GM06990 (cell line): ENCODE data around the gene CD34.

Experiments used
- DNase-seq: peaks from one replicate; pipeline ENCODE4 v3.0.0-alpha.2; 2011; ENCODE audit not compliant: insufficient read length; ENCODE audit errors: extremely low read depth
- H3K27me3 ChIP-seq: replicated peaks from 2 replicates; pipeline ENCODE4 v1.6.0; 2011; ENCODE audit warnings: low read length; ENCODE audit not compliant: control insufficient read depth, insufficient read depth
- H3K36me3 ChIP-seq: 2 replicates; pipeline ENCODE4 v1.5.1; 2011; ENCODE audit warnings: low read length; ENCODE audit not compliant: control insufficient read depth, insufficient read depth
- H3K4me3 ChIP-seq: replicated peaks from 2 replicates; pipeline ENCODE4 v1.5.1; 2011; ENCODE audit warnings: low read depth, mild to moderate bottlenecking, control low read depth, low read length
- TF ChIP-seq, protein P1 (sequence below): IDR thresholded peaks from 2 replicates; pipeline ENCODE4 v1.5.1; 2011; ENCODE audit warnings: low read length, control low read depth, mild to moderate bottlenecking, inconsistent platforms; ENCODE audit not compliant: insufficient read depth, poor library complexity, severe bottlenecking

The CD34 gene

DNA sequence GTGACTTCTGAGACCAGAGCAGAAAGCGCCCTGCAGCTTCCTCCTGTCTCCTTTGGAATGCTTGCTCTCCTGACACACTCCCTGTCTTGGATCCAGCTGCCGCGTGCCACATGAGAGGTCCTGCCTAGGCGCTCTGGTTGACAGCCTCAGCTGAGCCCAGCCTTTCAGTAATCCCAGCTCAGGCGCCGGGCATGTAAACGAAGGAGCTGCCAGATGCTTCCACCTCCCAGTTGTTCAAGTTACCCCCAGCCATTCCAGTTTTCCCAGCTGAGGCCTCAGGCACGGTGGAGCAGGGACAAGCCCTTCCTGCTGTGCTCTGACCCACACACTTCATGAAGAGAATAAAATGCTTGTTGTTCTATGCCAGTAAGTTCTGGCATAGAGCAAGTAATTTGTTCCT, 14.3 kb upstream of the CD34 start:
- no peaks in the 10 kb centered on the region for H3K36me3 ChIP-seq
- TF ChIP-seq, protein P1, sequence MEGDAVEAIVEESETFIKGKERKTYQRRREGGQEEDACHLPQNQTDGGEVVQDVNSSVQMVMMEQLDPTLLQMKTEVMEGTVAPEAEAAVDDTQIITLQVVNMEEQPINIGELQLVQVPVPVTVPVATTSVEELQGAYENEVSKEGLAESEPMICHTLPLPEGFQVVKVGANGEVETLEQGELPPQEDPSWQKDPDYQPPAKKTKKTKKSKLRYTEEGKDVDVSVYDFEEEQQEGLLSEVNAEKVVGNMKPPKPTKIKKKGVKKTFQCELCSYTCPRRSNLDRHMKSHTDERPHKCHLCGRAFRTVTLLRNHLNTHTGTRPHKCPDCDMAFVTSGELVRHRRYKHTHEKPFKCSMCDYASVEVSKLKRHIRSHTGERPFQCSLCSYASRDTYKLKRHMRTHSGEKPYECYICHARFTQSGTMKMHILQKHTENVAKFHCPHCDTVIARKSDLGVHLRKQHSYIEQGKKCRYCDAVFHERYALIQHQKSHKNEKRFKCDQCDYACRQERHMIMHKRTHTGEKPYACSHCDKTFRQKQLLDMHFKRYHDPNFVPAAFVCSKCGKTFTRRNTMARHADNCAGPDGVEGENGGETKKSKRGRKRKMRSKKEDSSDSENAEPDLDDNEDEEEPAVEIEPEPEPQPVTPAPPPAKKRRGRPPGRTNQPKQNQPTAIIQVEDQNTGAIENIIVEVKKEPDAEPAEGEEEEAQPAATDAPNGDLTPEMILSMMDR: no peak
- H3K27me3 ChIP-seq: peaks cover 3% of the 10 kb centered on the region
- no peak overlapping the region for H3K4me3 ChIP-seq
- no peak for DNase-seq

DNA sequence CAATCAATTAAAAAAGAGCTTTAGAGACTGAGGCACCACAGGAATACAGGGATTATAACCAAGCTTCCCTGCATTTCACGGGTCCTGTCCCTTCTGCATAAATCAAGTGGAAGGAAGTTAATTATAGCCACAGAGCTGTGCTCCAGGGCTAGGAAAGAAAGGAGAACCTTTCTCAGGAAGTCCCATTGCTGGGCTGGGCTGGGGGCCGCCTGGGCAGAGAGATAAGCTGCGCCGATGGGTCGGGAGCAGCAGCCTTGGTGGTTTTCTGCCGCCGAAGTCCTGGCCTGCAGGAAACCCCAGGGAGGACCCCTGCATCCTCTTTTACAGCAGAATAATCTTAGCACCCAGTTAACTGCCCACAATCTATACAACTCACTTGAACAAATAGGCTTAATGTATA, 12.6 kb upstream of the CD34 start:
- Histone ChIP-seq H3K36me3 (no peaks in the 10 kb centered on the region), H3K4me3 (no peak overlapping the region), H3K27me3 (peaks cover 3% of the 10 kb centered on the region)
- TF ChIP-seq, protein P1: no peak
- no peak for DNase-seq

DNA sequence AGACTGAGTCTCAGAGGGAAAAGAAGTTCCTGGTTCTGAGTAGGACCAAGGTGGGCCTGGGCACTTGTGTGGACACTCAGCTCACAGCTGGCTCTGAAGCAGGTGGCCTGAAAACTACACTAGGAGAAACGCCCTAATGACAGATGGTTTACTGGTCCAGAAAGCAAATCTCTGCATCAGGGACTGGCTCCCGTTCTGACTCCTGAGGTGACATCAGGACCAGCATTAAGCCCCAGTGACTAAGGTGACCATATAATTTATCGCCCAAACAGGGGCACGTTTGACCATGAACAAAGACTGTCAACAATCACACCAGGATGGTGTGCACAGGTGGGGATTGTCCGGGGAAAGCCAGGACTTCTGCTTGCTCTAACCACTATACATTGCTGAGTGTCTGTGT, 12.2 kb upstream of the CD34 start:
- Histone ChIP-seq H3K27me3 (peaks cover 3% of the 10 kb centered on the region), H3K36me3 (no peaks in the 10 kb centered on the region), H3K4me3 (no peak overlapping the region)
- TF ChIP-seq, protein P1: no peak
- no peak for DNase-seq

DNA sequence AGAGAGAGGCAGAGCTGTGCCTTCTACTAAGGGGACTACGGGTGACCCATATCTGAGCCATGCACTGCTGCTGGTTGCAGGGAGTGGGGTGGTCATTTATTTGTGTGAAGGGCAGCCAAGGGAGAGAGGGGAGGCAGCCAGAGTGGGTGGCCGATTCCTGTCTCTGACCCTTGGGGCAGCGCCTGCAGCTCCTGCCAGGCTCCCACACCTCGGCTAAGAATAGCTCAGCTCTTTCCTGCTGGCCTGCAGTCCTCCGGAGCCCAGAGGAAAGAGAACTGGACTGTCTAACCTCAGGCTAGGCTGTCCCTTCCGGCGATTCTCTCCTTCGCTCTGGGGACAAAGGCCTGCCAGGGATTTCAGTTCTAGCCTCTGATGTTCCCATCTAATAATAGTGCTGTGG, 11.6 kb upstream of the CD34 start:
- Histone ChIP-seq H3K36me3 (no peaks in the 10 kb centered on the region), H3K27me3 (peaks cover 3% of the 10 kb centered on the region), H3K4me3 (no peak overlapping the region)
- no peak for DNase-seq
- TF ChIP-seq, protein P1: no peak

DNA sequence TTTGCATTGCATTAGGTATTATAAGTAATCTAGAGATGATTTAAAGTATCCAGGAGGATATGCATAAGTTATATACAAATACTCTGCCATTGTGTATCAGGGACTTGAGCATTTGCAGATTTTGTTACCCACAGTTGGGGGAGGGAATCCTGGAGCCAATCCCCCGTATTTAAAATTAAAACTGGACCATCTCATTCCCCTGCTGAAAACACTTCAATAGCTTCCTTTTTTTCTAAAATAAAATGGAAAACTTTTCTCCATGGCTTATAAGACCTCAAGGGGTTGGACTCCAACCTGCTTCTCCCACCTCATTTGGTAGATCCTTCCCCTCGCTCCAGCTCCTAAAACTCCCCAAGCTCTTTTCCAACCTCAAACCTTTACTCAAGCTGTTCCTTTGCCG, 10.4 kb upstream of the CD34 start:
- H3K4me3 ChIP-seq: no peak overlapping the region
- TF ChIP-seq, protein P1: no peak
- no peaks in the 10 kb centered on the region for H3K36me3 ChIP-seq
- H3K27me3 ChIP-seq: peaks cover 3% of the 10 kb centered on the region
- no peak for DNase-seq

DNA sequence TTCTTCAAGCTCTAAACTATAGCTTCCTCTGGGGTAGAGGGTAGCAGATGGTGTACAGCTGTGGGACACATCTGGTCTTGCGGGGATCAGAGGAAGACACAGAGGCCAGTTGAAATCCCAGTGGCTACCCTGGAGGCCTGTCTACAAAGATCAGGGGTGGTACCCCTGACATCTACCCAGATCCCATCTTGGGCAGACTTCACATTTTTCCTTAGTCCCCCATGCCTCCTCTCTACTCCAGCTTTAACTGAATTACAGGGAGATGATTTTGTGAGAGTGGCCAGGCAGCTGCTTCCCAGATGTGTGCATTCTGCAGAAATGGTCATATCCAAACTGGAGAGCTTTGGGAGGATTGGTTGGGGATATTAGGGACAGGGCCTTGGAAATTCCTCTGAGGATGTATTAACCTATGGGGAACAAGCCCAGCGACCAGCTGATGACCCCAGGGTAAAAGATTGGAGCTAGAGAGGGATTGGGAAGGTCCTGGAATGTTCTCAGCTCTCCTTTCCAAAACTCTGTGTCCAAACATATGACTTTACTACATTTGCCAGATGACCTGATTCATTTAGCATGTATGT, 9.6 kb upstream of the CD34 start:
- H3K36me3 ChIP-seq: no peaks in the 10 kb centered on the region
- H3K4me3 ChIP-seq: no peak overlapping the region
- DNase-seq: no peak
- peaks cover 3% of the 10 kb centered on the region for H3K27me3 ChIP-seq
- TF ChIP-seq, protein P1: no peak
